ENCODE measurements around the gene AMDHD2. TPM values are rescaled to one million over a fixed set of nuclear protein-coding genes. Genes with fewer than 3 reads are reported as not detected.
A peak's percentile ranks its signal among the peaks of the same experiment; 100 is the strongest.

The AMDHD2 gene
- total and polyA plus RNA-seq, 5 donors from 2014 or later = 18.3 to 239 (median 18.8) TPM

DNA sequence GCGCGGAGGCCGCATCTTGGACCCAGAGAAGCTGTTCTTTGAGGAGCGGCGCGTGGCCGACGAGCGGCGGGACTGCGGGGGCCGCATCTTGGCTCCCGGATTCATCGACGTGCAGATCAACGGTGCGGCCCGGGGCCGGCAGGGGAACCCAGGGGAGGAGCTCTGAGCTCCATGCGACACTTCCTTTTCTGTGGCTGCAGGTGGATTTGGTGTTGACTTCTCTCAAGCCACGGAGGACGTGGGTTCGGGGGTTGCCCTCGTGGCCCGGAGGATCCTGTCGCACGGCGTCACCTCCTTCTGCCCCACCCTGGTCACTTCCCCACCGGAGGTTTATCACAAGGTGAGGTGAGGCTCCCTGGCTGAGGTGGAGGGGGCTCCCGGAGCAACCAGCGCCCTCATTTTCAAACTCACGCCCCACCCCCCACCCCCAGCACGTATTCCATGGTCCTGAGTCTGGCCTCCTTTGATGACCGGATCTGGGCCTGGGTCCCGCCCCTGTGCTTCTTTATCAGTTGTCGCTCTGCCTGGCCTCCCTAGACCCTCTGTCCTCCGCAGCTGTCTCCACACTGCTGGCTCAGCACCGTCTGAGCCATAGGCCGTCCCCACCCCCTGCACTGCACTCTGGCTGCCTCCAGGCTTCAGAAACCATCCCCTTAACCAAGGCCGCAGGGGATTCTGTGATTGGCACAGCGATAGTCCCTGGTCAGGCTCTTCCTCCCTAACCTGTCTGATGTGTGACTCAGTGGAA, 787 bp downstream of the AMDHD2 start:
- H3K4me3 Mint-ChIP-seq = peak overlapping the region; percentile 91 to 96 (median 94)
- Histone ChIP-seq H3K9me3 (ENCODE audit: control insufficient read depth in 2 of 2, low read length in 2 of 2) (no peaks in the 10 kb centered on the region), H3K36me3 (ENCODE audit: control insufficient read depth, insufficient read depth, low read length) (peaks cover 29% of the 10 kb centered on the region), H3K27ac (ENCODE audit: insufficient read depth, low read length, poor library complexity, severe bottlenecking) (peak overlapping the region; percentile 85), H3K4me3 (ENCODE audit: low read depth, low read length) (peak overlapping the region; percentile 52), H3K4me1 (ENCODE audit: control insufficient read depth, insufficient read depth, low read length, poor library complexity, severe bottlenecking) (peaks cover 46% of the 10 kb centered on the region), H3K27me3 (ENCODE audit: control insufficient read depth, insufficient read depth, low read length) (no peaks in the 10 kb centered on the region)
- peaks cover 20 to 65% (median 32%) of the 10 kb centered on the region in 4 donors for H3K4me1 Mint-ChIP-seq
- H3K36me3 Mint-ChIP-seq = peaks cover 16% of the 10 kb centered on the region
- H3K27me3 Mint-ChIP-seq = peaks cover 7% of the 10 kb centered on the region
- peak overlapping the region; percentile 97 to 98 (median 98) for H3K27ac Mint-ChIP-seq
- peaks cover 0 to 7% (median 0%) of the 10 kb centered on the region in 7 donors for H3K9me3 Mint-ChIP-seq
- peak; percentile 67 to 88 (median 83) for DNase-seq
- ATAC-seq (ENCODE audit: low read depth in 2 of 2) = peak; percentile 73 to 81

DNA sequence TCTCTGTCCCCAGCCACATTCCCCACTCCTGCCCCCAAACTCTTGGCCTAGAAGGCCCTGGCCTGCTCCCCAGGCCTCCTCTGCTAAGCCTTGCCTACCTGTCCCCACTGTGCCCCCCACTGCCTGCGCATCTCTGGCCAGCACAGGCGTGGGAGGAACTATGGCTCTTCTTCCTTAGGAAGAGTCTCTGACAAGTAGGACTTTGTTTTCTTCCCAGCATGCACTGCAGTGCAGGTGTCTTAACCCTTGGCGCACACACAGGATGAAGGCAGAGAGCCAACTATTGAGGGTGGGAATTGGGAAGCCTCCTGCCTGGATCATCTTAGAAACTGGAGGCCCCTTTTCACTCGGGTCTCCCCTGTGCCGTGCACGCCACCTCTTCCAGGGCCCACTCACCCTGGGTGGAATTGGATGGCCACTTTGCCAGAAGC, 3.6 kb downstream of the AMDHD2 start:
- no peaks in the 10 kb centered on the region for H3K27me3 ChIP-seq (ENCODE audit: control insufficient read depth, insufficient read depth, low read length)
- H3K27ac ChIP-seq (ENCODE audit: insufficient read depth, low read length, poor library complexity, severe bottlenecking) = no peak overlapping the region
- peaks cover 0 to 7% (median 0%) of the 10 kb centered on the region in 7 donors for H3K9me3 Mint-ChIP-seq
- H3K27me3 Mint-ChIP-seq = peaks cover 5% of the 10 kb centered on the region
- peaks cover 34% of the 10 kb centered on the region for H3K36me3 ChIP-seq (ENCODE audit: control insufficient read depth, insufficient read depth, low read length)
- H3K4me1 Mint-ChIP-seq = peaks cover 6 to 37% (median 13%) of the 10 kb centered on the region in 4 donors
- peaks cover 9% of the 10 kb centered on the region for H3K36me3 Mint-ChIP-seq
- no peak overlapping the region for H3K4me3 ChIP-seq (ENCODE audit: low read depth, low read length)
- ATAC-seq (ENCODE audit: low read depth in 2 of 2) = no peak
- H3K9me3 ChIP-seq (ENCODE audit: control insufficient read depth in 2 of 2, low read length in 2 of 2) = no peaks in the 10 kb centered on the region
- peak overlapping the region in 2 of 3 donors; percentile 36 to 70 for H3K27ac Mint-ChIP-seq
- no peak for DNase-seq
- H3K4me3 Mint-ChIP-seq = peak overlapping the region in 2 of 4 donors; percentile 72 to 86
- peaks cover 23% of the 10 kb centered on the region for H3K4me1 ChIP-seq (ENCODE audit: control insufficient read depth, insufficient read depth, low read length, poor library complexity, severe bottlenecking)

DNA sequence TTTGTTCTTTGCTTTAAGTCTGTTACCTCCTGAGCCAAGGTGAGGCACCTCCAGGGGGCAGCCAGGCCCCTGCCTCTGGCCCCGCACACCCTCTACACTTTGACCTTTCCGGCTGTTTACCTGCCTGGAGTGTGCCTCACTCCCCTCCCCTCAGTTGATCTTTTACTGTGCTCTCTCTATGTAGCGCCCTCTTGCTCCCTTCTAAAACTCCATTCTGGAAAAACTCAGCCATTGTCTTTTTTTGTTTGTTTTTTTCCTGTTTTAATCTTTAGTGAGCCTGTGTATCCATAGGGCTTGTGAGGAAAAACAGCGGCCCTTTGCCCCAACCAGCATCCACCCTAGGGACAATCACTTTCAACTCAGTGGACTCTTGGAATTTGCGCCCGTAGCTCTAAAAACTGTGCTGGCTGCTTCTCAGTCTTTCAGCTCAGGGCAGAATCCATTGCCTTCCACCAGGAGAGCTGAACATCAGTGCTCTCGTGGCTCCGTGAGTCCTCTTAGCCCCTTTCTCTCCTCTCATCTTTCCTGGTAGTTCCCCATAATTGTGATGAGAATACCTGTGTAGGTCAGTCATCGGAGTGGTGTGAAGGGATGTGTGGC, 4.3 kb downstream of the AMDHD2 start:
- peaks cover 5% of the 10 kb centered on the region for H3K27me3 Mint-ChIP-seq
- DNase-seq = no peak
- peak overlapping the region in 2 of 4 donors; percentile 69 to 72 for H3K4me3 Mint-ChIP-seq
- Histone ChIP-seq H3K27ac (ENCODE audit: insufficient read depth, low read length, poor library complexity, severe bottlenecking) (no peak overlapping the region), H3K36me3 (ENCODE audit: control insufficient read depth, insufficient read depth, low read length) (peaks cover 33% of the 10 kb centered on the region), H3K4me1 (ENCODE audit: control insufficient read depth, insufficient read depth, low read length, poor library complexity, severe bottlenecking) (peaks cover 17% of the 10 kb centered on the region), H3K4me3 (ENCODE audit: low read depth, low read length) (no peak overlapping the region), H3K9me3 (ENCODE audit: control insufficient read depth in 2 of 2, low read length in 2 of 2) (no peaks in the 10 kb centered on the region), H3K27me3 (ENCODE audit: control insufficient read depth, insufficient read depth, low read length) (no peaks in the 10 kb centered on the region)
- no peak for ATAC-seq (ENCODE audit: low read depth in 2 of 2)
- peaks cover 9% of the 10 kb centered on the region for H3K36me3 Mint-ChIP-seq
- peak overlapping the region; percentile 36 to 85 (median 73) for H3K27ac Mint-ChIP-seq
- peaks cover 0 to 7% (median 0%) of the 10 kb centered on the region in 7 donors for H3K9me3 Mint-ChIP-seq
- peaks cover 4 to 32% (median 13%) of the 10 kb centered on the region in 4 donors for H3K4me1 Mint-ChIP-seq

DNA sequence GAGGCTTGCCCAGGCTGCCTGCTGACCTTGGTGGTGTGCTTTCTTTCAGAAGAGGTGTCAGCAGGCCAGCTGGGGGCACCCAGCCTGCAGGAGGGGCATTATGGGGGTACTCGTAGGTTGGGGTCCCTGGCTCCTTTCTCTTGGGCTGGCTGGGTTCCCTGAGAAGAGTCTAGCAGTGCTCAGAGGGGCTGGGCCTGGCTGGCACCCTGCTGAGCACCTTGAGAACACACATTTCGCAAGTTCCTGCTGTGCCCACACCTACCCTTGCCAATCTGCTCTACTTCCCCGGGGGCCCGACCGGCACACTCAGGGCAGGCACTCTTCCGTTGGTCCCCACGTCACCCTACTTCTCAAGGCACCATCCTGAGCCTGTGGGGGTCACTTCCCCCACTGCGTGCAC, 6.0 kb downstream of the AMDHD2 start:
- Mint-ChIP-seq H3K4me1 (peaks cover 0 to 23% (median 10%) of the 10 kb centered on the region in 4 donors), H3K9me3 (peaks cover 0 to 4% (median 0%) of the 10 kb centered on the region in 7 donors), H3K27me3 (no peaks in the 10 kb centered on the region), H3K4me3 (peak overlapping the region in 1 of 4 donors; percentile 44), H3K36me3 (peaks cover 9% of the 10 kb centered on the region), H3K27ac (peak overlapping the region in 1 of 3 donors; percentile 26)
- no peak overlapping the region for H3K27ac ChIP-seq (ENCODE audit: insufficient read depth, low read length, poor library complexity, severe bottlenecking)
- peaks cover 31% of the 10 kb centered on the region for H3K36me3 ChIP-seq (ENCODE audit: control insufficient read depth, insufficient read depth, low read length)
- ATAC-seq (ENCODE audit: low read depth in 2 of 2) (no peak), DNase-seq (no peak)
- no peaks in the 10 kb centered on the region for H3K9me3 ChIP-seq (ENCODE audit: control insufficient read depth in 2 of 2, low read length in 2 of 2)
- no peaks in the 10 kb centered on the region for H3K27me3 ChIP-seq (ENCODE audit: control insufficient read depth, insufficient read depth, low read length)
- no peak overlapping the region for H3K4me3 ChIP-seq (ENCODE audit: low read depth, low read length)
- H3K4me1 ChIP-seq (ENCODE audit: control insufficient read depth, insufficient read depth, low read length, poor library complexity, severe bottlenecking) = peaks cover 7% of the 10 kb centered on the region

DNA sequence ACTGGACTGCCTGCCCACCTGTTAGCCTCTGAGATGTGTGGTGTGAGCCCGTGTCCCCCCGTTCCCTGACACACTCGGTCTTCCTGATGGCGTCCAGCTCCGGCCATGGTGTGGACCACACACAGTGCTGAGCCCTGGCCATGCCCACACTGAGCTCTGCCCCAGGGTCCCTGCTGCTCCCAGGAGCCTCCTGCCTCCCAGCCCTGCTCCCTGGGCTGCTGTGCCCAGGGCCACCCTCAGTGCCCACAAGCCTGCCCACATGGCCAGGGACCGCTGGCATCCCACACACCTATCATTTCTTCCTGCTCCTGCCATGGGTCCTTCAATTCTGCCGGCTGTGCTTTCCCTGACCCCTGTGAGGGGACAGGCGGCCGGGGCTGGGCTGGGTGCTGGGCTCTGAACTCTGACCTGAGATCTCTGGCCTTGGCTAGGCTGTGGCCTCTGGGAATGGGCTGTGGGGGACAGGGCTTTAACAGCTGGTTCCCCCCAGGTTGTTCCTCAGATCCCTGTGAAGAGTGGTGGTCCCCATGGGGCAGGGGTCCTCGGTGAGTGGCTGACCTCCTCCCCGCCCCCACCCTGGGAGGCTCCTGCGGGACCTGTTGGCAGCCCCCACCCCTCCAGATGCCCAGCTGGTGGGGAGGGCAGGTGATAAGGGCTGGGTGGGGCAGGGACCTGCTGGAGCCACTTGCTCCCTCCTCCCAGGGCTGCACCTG, 7.1 kb downstream of the AMDHD2 start:
- peaks cover 0 to 29% (median 13%) of the 10 kb centered on the region in 4 donors for H3K4me1 Mint-ChIP-seq
- H3K9me3 Mint-ChIP-seq = peaks cover 0 to 4% (median 0%) of the 10 kb centered on the region in 7 donors
- Histone ChIP-seq H3K4me3 (ENCODE audit: low read depth, low read length) (no peak overlapping the region), H3K36me3 (ENCODE audit: control insufficient read depth, insufficient read depth, low read length) (peaks cover 28% of the 10 kb centered on the region), H3K9me3 (ENCODE audit: control insufficient read depth in 2 of 2, low read length in 2 of 2) (no peaks in the 10 kb centered on the region), H3K27ac (ENCODE audit: insufficient read depth, low read length, poor library complexity, severe bottlenecking) (no peak overlapping the region), H3K27me3 (ENCODE audit: control insufficient read depth, insufficient read depth, low read length) (no peaks in the 10 kb centered on the region), H3K4me1 (ENCODE audit: control insufficient read depth, insufficient read depth, low read length, poor library complexity, severe bottlenecking) (peaks cover 9% of the 10 kb centered on the region)
- DNase-seq = no peak
- no peak for ATAC-seq (ENCODE audit: low read depth in 2 of 2)
- H3K27me3 Mint-ChIP-seq = peaks cover 6% of the 10 kb centered on the region
- H3K4me3 Mint-ChIP-seq = peak overlapping the region in 2 of 4 donors; percentile 44 to 76
- H3K27ac Mint-ChIP-seq = no peak overlapping the region
- peaks cover 9% of the 10 kb centered on the region for H3K36me3 Mint-ChIP-seq

DNA sequence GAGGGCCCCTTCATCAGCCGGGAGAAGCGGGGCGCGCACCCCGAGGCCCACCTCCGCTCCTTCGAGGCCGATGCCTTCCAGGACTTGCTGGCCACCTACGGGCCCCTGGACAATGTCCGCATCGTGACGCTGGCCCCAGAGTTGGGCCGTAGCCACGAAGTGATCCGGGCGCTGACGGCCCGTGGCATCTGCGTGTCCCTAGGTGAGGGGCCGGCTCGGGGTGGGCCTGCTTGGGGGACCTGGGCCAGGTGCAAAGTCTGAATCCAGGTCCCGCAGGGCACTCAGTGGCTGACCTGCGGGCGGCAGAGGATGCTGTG, 7.6 kb downstream of the AMDHD2 start:
- peaks cover 0 to 4% (median 0%) of the 10 kb centered on the region in 7 donors for H3K9me3 Mint-ChIP-seq
- H3K36me3 Mint-ChIP-seq = peaks cover 9% of the 10 kb centered on the region
- H3K27me3 ChIP-seq (ENCODE audit: control insufficient read depth, insufficient read depth, low read length) = no peaks in the 10 kb centered on the region
- DNase-seq = no peak
- no peak overlapping the region for H3K4me3 Mint-ChIP-seq
- ATAC-seq (ENCODE audit: low read depth in 2 of 2) = no peak
- no peaks in the 10 kb centered on the region for H3K9me3 ChIP-seq (ENCODE audit: control insufficient read depth in 2 of 2, low read length in 2 of 2)
- H3K4me3 ChIP-seq (ENCODE audit: low read depth, low read length) = no peak overlapping the region
- H3K36me3 ChIP-seq (ENCODE audit: control insufficient read depth, insufficient read depth, low read length) = peaks cover 28% of the 10 kb centered on the region
- H3K4me1 Mint-ChIP-seq = peaks cover 0 to 32% (median 14%) of the 10 kb centered on the region in 4 donors
- H3K27ac Mint-ChIP-seq = no peak overlapping the region
- H3K4me1 ChIP-seq (ENCODE audit: control insufficient read depth, insufficient read depth, low read length, poor library complexity, severe bottlenecking) = peaks cover 12% of the 10 kb centered on the region
- peaks cover 11% of the 10 kb centered on the region for H3K27me3 Mint-ChIP-seq
- H3K27ac ChIP-seq (ENCODE audit: insufficient read depth, low read length, poor library complexity, severe bottlenecking) = no peak overlapping the region

DNA sequence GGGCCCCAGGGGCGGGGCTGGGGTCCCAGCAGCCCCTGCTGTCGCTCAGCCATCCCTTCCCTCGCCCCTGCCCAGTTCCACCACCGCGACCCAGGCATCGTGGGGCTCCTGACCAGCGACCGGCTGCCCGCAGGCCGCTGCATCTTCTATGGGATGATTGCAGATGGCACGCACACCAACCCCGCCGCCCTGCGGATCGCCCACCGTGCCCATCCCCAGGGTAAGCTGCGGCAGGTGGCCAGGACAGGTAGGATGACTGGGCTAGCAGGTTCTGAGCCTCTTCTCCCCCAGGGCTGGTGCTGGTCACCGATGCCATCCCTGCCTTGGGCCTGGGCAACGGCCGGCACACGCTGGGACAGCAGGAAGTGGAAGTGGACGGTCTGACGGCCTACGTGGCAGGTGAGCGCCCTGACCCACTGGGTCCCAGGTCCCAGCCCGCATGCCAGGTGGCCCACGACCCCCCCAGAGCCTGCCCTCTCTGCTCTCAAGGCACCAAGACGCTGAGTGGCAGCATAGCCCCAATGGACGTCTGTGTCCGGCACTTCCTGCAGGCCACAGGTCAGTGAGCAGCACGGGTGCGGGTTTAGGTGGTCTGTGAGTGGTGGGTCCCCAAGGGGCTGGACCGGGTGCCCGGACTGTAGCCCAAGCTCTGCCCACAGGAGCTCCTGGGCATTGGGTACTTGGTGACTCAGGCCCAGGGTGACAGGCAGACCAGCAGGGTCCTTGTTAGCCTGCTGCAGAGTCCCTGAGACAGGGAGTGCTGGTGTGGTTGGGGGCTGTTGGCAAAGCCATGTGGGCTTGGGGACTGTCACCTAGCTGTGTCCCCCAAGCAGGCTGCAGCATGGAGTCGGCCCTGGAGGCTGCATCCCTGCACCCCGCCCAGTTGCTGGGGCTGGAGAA, 8.2 kb downstream of the AMDHD2 start:
- Mint-ChIP-seq H3K27ac (no peak overlapping the region), H3K36me3 (peaks cover 9% of the 10 kb centered on the region), H3K27me3 (peaks cover 15% of the 10 kb centered on the region), H3K9me3 (peaks cover 0 to 4% (median 0%) of the 10 kb centered on the region in 7 donors), H3K4me3 (peak overlapping the region in 1 of 4 donors; percentile 26), H3K4me1 (peaks cover 0 to 35% (median 14%) of the 10 kb centered on the region in 4 donors)
- no peak overlapping the region for H3K27ac ChIP-seq (ENCODE audit: insufficient read depth, low read length, poor library complexity, severe bottlenecking)
- no peaks in the 10 kb centered on the region for H3K27me3 ChIP-seq (ENCODE audit: control insufficient read depth, insufficient read depth, low read length)
- no peak for ATAC-seq (ENCODE audit: low read depth in 2 of 2)
- no peak for DNase-seq
- peaks cover 23% of the 10 kb centered on the region for H3K36me3 ChIP-seq (ENCODE audit: control insufficient read depth, insufficient read depth, low read length)
- no peaks in the 10 kb centered on the region for H3K9me3 ChIP-seq (ENCODE audit: control insufficient read depth in 2 of 2, low read length in 2 of 2)
- H3K4me3 ChIP-seq (ENCODE audit: low read depth, low read length) = no peak overlapping the region
- peaks cover 17% of the 10 kb centered on the region for H3K4me1 ChIP-seq (ENCODE audit: control insufficient read depth, insufficient read depth, low read length, poor library complexity, severe bottlenecking)
